H1 (cell line): ENCODE measurements around the gene GABBR1. TPM values are rescaled to one million over a fixed set of nuclear protein-coding genes. Genes with fewer than 3 reads are reported as not detected.

Experiments
- CTCF ChIA-PET: fragments of 300-600 bp; sonication (Branson Sonifier 250); formaldehyde crosslinking; loops from one replicate; lab custom pipeline; 2021; ENCODE audit not compliant: partially characterized antibody; lab: Charles Lee
- POLR2A ChIA-PET: fragments of 300-600 bp; sonication (Branson Sonifier 250); formaldehyde crosslinking; loops from one replicate; lab custom pipeline; 2021; ENCODE audit warnings: inconsistent platforms; ENCODE audit not compliant: partially characterized antibody; lab: Charles Lee
- DNase-seq, 2 experiments: peaks; one replicate each; pipeline versions ENCODE4 v3.0.0 to v3.0.0-alpha.2; 2010 to 2022; ENCODE audit warnings: low spot score in 2 of 2, low read depth in 1 of 2, mixed read lengths in 1 of 2
- FAIRE-seq: peaks from 2 replicates; lab custom pipeline; 2011; peaks lifted over from hg19 to GRCh38; lab: Jason Lieb, UNC
- H2AFZ ChIP-seq: 2 replicates; pipeline ENCODE4 v1.8.1; 2012; ENCODE audit warnings: low read length, inconsistent platforms
- H2AK5ac ChIP-seq: 2 replicates; pipeline ENCODE4 v1.6.1; 2013; ENCODE audit warnings: low read depth, low read length
- H2BK120ac ChIP-seq: replicated peaks from 2 replicates; pipeline ENCODE3; 2013; ENCODE audit warnings: low read depth, low read length, inconsistent platforms
- H2BK12ac ChIP-seq: 2 replicates; pipeline ENCODE4 v1.6.1; 2013; ENCODE audit warnings: low read depth, low read length
- H2BK15ac ChIP-seq: 2 replicates; pipeline ENCODE4 v1.6.1; 2013; ENCODE audit warnings: low read length
- H2BK20ac ChIP-seq: 2 replicates; pipeline ENCODE4 v1.6.1; 2013; ENCODE audit warnings: low read length
- H2BK5ac ChIP-seq: 2 replicates; pipeline ENCODE4 v1.6.1; 2013; ENCODE audit warnings: low read depth, low read length
- H3K14ac ChIP-seq: 2 replicates; pipeline ENCODE4 v1.6.1; 2013; ENCODE audit warnings: inconsistent platforms; ENCODE audit not compliant: insufficient read length
- H3K18ac ChIP-seq: 2 replicates; pipeline ENCODE4 v1.6.1; 2013; ENCODE audit warnings: low read length; ENCODE audit errors: extremely low read depth
- H3K23ac ChIP-seq: 2 replicates; pipeline ENCODE4 v1.6.1; 2013; ENCODE audit warnings: inconsistent platforms; ENCODE audit not compliant: insufficient read length
- H3K23me2 ChIP-seq: 2 replicates; pipeline ENCODE4 v1.6.1; 2013; ENCODE audit warnings: low read depth, low read length
- H3K27ac ChIP-seq: 2 replicates; pipeline ENCODE4 v1.6.1; 2011; ENCODE audit warnings: low read depth, low read length, inconsistent platforms
- H3K27me3 ChIP-seq, 4 experiments: replicated peaks in 1 of 4; 1 replicate in 1 of 4; 2 replicates in 3 of 4; pipeline versions ENCODE4 v1.6.1 to v1.8.1; 2011 to 2013; ENCODE audit warnings: low read length in 3 of 4, mild to moderate bottlenecking in 3 of 4, inconsistent platforms in 2 of 4, mixed read lengths in 2 of 4, moderate library complexity in 1 of 4; ENCODE audit not compliant: control insufficient read depth in 3 of 4, insufficient read depth in 3 of 4; ENCODE audit errors: extremely low read depth in 1 of 4
- H3K36me3 ChIP-seq, 4 experiments: 2 replicates each; pipeline versions ENCODE4 v1.6.1 to v1.8.1; 2011 to 2013; ENCODE audit warnings: mild to moderate bottlenecking in 4 of 4, low read length in 3 of 4, moderate library complexity in 2 of 4, control low read depth in 1 of 4, inconsistent platforms in 1 of 4; ENCODE audit not compliant: insufficient read depth in 4 of 4, control insufficient read depth in 2 of 4
- H3K4ac ChIP-seq: replicated peaks from 2 replicates; pipeline ENCODE3; 2013; ENCODE audit warnings: low read length, low read depth, mixed read lengths, inconsistent platforms; ENCODE audit not compliant: insufficient read length
- H3K4me1 ChIP-seq, 4 experiments: replicated peaks in 1 of 4; 1 replicate in 1 of 4; 2 replicates in 3 of 4; pipeline versions ENCODE4 v1.6.1 to v1.8.1; 2011 to 2013; ENCODE audit warnings: low read length in 3 of 4, inconsistent platforms in 2 of 4, mixed read lengths in 1 of 4; ENCODE audit not compliant: insufficient read depth in 4 of 4, control insufficient read depth in 3 of 4
- H3K4me2 ChIP-seq, 2 experiments: 2 replicates each; pipeline versions ENCODE4 v1.6.1 to v1.8.1; 2011 to 2013; ENCODE audit warnings: low read depth in 2 of 2, low read length in 2 of 2, control low read depth in 1 of 2, inconsistent platforms in 1 of 2, mild to moderate bottlenecking in 1 of 2; ENCODE audit not compliant: insufficient read depth in 1 of 2
- H3K4me3 ChIP-seq, 4 experiments: fragments of 200-600, 300-600 bp in 1 of 4; sonication (generic), shearing (Covaris generic), sonication (Bioruptor Twin) in 1 of 4; 2 replicates each; pipeline versions ENCODE4 v1.5.1 to v1.8.1; 2011 to 2016; ENCODE audit warnings: low read length in 4 of 4, low read depth in 3 of 4, control low read depth in 2 of 4, inconsistent platforms in 2 of 4, mild to moderate bottlenecking in 2 of 4, mixed read lengths in 1 of 4, moderate library complexity in 1 of 4; ENCODE audit not compliant: insufficient read depth in 2 of 4; ENCODE audit errors: extremely low read depth in 1 of 4
- H3K56ac ChIP-seq: replicated peaks from 2 replicates; pipeline ENCODE3; 2013; ENCODE audit warnings: low read depth, mild to moderate bottlenecking, mixed read lengths, low read length, inconsistent platforms; ENCODE audit not compliant: insufficient read length
- H3K79me1 ChIP-seq: 2 replicates; pipeline ENCODE4 v1.6.1; 2013; ENCODE audit warnings: low read depth, low read length, control low read depth
- H3K79me2 ChIP-seq, 2 experiments: 2 replicates each; pipeline versions ENCODE4 v1.6.1 to v1.8.1; 2012 to 2013; ENCODE audit warnings: low read length in 2 of 2, mild to moderate bottlenecking in 2 of 2, inconsistent platforms in 1 of 2; ENCODE audit not compliant: insufficient read depth in 2 of 2, control insufficient read depth in 1 of 2
- H3K9ac ChIP-seq, 4 experiments: replicated peaks in 1 of 4; 1 replicate in 1 of 4; 2 replicates in 3 of 4; pipeline versions ENCODE4 v1.6.1 to v1.8.1; 2011 to 2013; ENCODE audit warnings: low read depth in 3 of 4, low read length in 3 of 4, control low read depth in 2 of 4, mild to moderate bottlenecking in 2 of 4, moderate library complexity in 2 of 4, inconsistent platforms in 1 of 4; ENCODE audit errors: extremely low read depth in 1 of 4
- H3K9me3 ChIP-seq, 2 experiments: 2 replicates each; pipeline versions ENCODE4 v1.6.1 to v1.8.1; 2012 to 2013; ENCODE audit warnings: mild to moderate bottlenecking in 2 of 2, moderate library complexity in 2 of 2, control low read depth in 1 of 2, inconsistent platforms in 1 of 2, low read depth in 1 of 2, low read length in 1 of 2, mixed read lengths in 1 of 2; ENCODE audit not compliant: insufficient read depth in 2 of 2
- H4K20me1 ChIP-seq, 2 experiments: replicated peaks in 1 of 2; 2 replicates each; pipeline versions ENCODE3 to v1.8.1; 2011 to 2013; ENCODE audit warnings: inconsistent platforms in 2 of 2, low read length in 2 of 2, mild to moderate bottlenecking in 1 of 2; ENCODE audit not compliant: insufficient read depth in 2 of 2, control insufficient read depth in 1 of 2
- H4K5ac ChIP-seq: 2 replicates; pipeline ENCODE4 v1.6.1; 2013; ENCODE audit warnings: low read length, low read depth, mixed read lengths, inconsistent platforms; ENCODE audit not compliant: insufficient read length
- H4K8ac ChIP-seq: 2 replicates; pipeline ENCODE4 v1.8.0; 2013; ENCODE audit warnings: mild to moderate bottlenecking, moderate library complexity, low read length, inconsistent platforms; ENCODE audit not compliant: insufficient read depth; ENCODE audit errors: extremely low read depth
- H4K91ac ChIP-seq: replicated peaks from 2 replicates; pipeline ENCODE3; 2013; ENCODE audit warnings: low read length, mixed read lengths, inconsistent platforms; ENCODE audit not compliant: insufficient read length
- BRCA1 ChIP-seq: IDR thresholded peaks from 2 replicates; pipeline ENCODE4 v1.6.1; 2012; ENCODE audit warnings: low read depth, low read length, improper control_type of control experiment
- EGR1 ChIP-seq: IDR thresholded peaks from 2 replicates; pipeline ENCODE4 v1.6.1; 2011; ENCODE audit warnings: low read depth, low read length, borderline replicate concordance
- EP300 ChIP-seq, 2 experiments: IDR thresholded peaks; 1 replicate in 1 of 2; 2 replicates in 1 of 2; pipeline ENCODE4 v1.6.1; 2011 to 2012; ENCODE audit warnings: low read depth in 2 of 2, low read length in 2 of 2, mild to moderate bottlenecking in 2 of 2, borderline replicate concordance in 1 of 2, inconsistent platforms in 1 of 2, moderate library complexity in 1 of 2
- EZH2 ChIP-seq: fragments of 200-600 bp; sonication (generic); IDR thresholded peaks from 2 replicates; pipeline ENCODE4 v1.7.1; 2012; ENCODE audit warnings: low read depth, mild to moderate bottlenecking, moderate library complexity, low read length, inconsistent platforms; ENCODE audit not compliant: severe bottlenecking
- PHF8 ChIP-seq: fragments of 200-600 bp; sonication (generic); conservative IDR thresholded peaks from 2 replicates; pipeline ENCODE4 v1.7.1; 2012; ENCODE audit warnings: low read depth, mild to moderate bottlenecking, inconsistent platforms, low read length, moderate library complexity
- POLR2A ChIP-seq, 2 experiments: IDR thresholded peaks; 1 replicate in 1 of 2; 2 replicates in 1 of 2; pipeline ENCODE4 v1.6.1; 2011; ENCODE audit warnings: low read depth in 2 of 2, low read length in 2 of 2, mild to moderate bottlenecking in 2 of 2; ENCODE audit errors: control extremely low read depth in 1 of 2
- SP2 ChIP-seq: IDR thresholded peaks from 2 replicates; pipeline ENCODE4 v1.6.1; 2012; ENCODE audit warnings: mild to moderate bottlenecking, low read length, inconsistent platforms
- SP4 ChIP-seq: IDR thresholded peaks from 2 replicates; pipeline ENCODE4 v1.6.1; 2012; ENCODE audit warnings: low read length, inconsistent platforms
- WGBS, 2 experiments: shearing (Covaris generic) in 1 of 2; methylation state at CpG; one replicate each; pipeline versions ENCODE4 v1.1.6 to v1.1.7; 2013 to 2015; ENCODE audit warnings: low lambda C conversion rate in 2 of 2, mixed read lengths in 2 of 2, inconsistent platforms in 1 of 2, low coverage in 1 of 2, missing lambda C conversion rate in 1 of 2; ENCODE audit not compliant: insufficient replicate concordance in 2 of 2, insufficient coverage in 1 of 2, insufficient read length in 1 of 2; ENCODE audit errors: extremely low coverage in 1 of 2, missing lambda C conversion rate in 1 of 2; 5-methylcytosine and 5-hydroxymethylcytosine counted together
- polyA plus RNA-seq, 7 experiments: library from polyadenylated mRNA; depleted of rRNA in 3 of 7; stranded (reverse) in 5 of 7; unstranded in 2 of 7; fragments of >200 nt in 5 of 7; fragments of 200-250 nt in 2 of 7; gene quantifications; 1 replicate in 5 of 7; 2 replicates in 1 of 7; 4 replicates in 1 of 7; pipeline versions ENCODE4 v1.2.1 to v1.2.3, GENCODE V29; 2011 to 2013; ENCODE audit warnings: missing spikeins in 2 of 7, mixed read lengths in 2 of 7
- total RNA-seq: library from RNA; stranded (reverse); fragmentation: NEBNext Ultra II Directional; extraction: Animal tissue kit (Norgen Biotek cat#: 25700); gene quantifications from 2 replicates; pipeline ENCODE4 v1.2.1, GENCODE V29; 2021
- TF ChIP-seq, protein P1 (sequence below): IDR thresholded peaks from 2 replicates; pipeline ENCODE4 v1.6.1; 2012; ENCODE audit warnings: inconsistent platforms

The GABBR1 gene
- total and polyA plus RNA-seq, 2 of the 8 experiments (the other 6 are each of a cell fraction or from before 2014, with no cell fraction given): 75.9 to 78.3 TPM

DNA sequence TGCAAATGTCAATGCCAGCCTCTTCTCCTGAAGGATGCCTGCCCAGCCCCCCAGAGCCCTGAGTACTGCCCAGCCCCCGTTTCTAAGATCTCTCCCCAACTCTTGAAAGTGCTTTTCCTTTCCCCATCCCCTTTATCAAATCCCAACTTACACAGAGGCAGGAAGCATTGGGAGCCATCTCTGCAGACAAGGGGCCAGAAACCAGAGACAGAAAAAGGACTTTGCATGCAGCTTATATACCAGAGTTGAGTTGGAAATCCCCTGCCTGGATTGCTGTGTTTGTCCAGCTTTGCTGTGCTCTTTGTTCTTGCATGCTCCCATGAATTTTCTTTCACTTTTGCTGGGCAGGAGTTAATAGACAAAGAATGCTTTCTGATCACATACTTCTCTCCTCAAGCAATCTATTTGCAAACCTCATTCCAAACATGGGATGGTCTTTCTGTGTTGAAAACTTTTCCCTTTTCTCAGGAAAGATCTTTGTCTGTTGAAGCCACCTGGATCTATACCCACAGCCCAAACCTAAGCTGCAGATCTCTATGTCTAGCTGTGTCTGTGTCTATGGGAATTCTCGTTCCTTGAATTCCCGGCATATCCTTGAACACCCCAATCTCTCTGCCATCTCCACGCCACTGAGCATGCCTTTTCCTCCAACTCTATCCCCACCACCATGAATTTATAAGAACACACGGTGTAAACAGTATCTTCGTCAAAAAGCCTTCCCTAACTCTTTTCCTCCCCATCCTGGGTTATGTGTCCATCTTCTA is 73.3 kb downstream of the GABBR1 start, which contains the start of gene UBD:
Gene UBD (minus strand): TSS at position 209 of the 764 bp plus-strand sequence. CDS start 31 bp downstream, at position 178.
- no peak for TF ChIP-seq PHF8
- no peak for TF ChIP-seq EZH2
- no peak for TF ChIP-seq POLR2A (IDR thresholded peaks at IDR 0.05; ENCODE audit: control extremely low read depth in 1 of 2, low read depth in 2 of 2, low read length in 2 of 2)
- TF ChIP-seq, protein P1, sequence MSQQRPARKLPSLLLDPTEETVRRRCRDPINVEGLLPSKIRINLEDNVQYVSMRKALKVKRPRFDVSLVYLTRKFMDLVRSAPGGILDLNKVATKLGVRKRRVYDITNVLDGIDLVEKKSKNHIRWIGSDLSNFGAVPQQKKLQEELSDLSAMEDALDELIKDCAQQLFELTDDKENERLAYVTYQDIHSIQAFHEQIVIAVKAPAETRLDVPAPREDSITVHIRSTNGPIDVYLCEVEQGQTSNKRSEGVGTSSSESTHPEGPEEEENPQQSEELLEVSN: no peak
- no peak for TF ChIP-seq EP300 (IDR thresholded peaks at IDR 0.05; ENCODE audit: borderline replicate concordance in 1 of 2, low read depth in 2 of 2, low read length in 2 of 2)
- no peak for TF ChIP-seq SP4
- no peak for TF ChIP-seq EGR1
- TF ChIP-seq BRCA1: no peak
- TF ChIP-seq SP2: no peak
- no peak within 1 kb of the TSS; the same call in 1 of the 2 replicates for H2BK20ac ChIP-seq
- 88% methylated on average over 6 of the region's 6 CpGs; no CpG with 5 or more reads in 1 of the 2 experiments for WGBS, 2 experiments
- no peak within 1 kb of the TSS for H2BK12ac ChIP-seq
- ChIA-PET CTCF (interaction anchor here (1.0 to 1.9 kb wide), 3 partner anchors 19 to 58 kb away, joined by 3 to 6 read pairs (median 4); no protein-coding TSS in a partner anchor), POLR2A (interaction anchor here (1.2 to 1.3 kb wide), 2 partner anchors 10 to 39 kb away, joined by 3 read pairs; a partner anchor contains a TSS)
- H3K56ac ChIP-seq: no peak within 1 kb of the TSS
- H2BK120ac ChIP-seq: no peak within 1 kb of the TSS
- H3K4me3 ChIP-seq: no peak within 1 kb of the TSS
- DNase-seq: peak in 1 of 2 experiments; percentile 31
- H3K4me1 ChIP-seq: peaks cover 0 to 11% (median 9%) of the 10 kb centered on the region in 4 experiments; a peak in 5 of 7 replicates
- no peak within 1 kb of the TSS for H3K27ac ChIP-seq
- peak; percentile 13 for FAIRE-seq
- no peak within 1 kb of the TSS for H3K23ac ChIP-seq
- H3K79me2 ChIP-seq: no peaks in the 10 kb centered on the region
- peak within 1 kb of the TSS; percentile 32; the same call in 1 of the 2 replicates for H3K18ac ChIP-seq
- peak within 1 kb of the TSS; percentile 25; the same call in 1 of the 2 replicates for H2BK15ac ChIP-seq
- H4K5ac ChIP-seq: no peak within 1 kb of the TSS
- no peaks in the 10 kb centered on the region for H4K20me1 ChIP-seq
- H3K4ac ChIP-seq: no peak within 1 kb of the TSS
- H3K9ac ChIP-seq: no peak within 1 kb of the TSS
- H3K36me3 ChIP-seq: no peaks in the 10 kb centered on the region
- H4K91ac ChIP-seq: no peak within 1 kb of the TSS
- H4K8ac ChIP-seq: no peak within 1 kb of the TSS
- H2AK5ac ChIP-seq: no peak within 1 kb of the TSS
- peak within 1 kb of the TSS; percentile 16; the same call in 1 of the 2 replicates for H2AFZ ChIP-seq
- no peak within 1 kb of the TSS; the same call in 1 of the 2 replicates for H2BK5ac ChIP-seq
- no peaks in the 10 kb centered on the region for H3K23me2 ChIP-seq
- no peak within 1 kb of the TSS for H3K4me2 ChIP-seq
- no peaks in the 10 kb centered on the region for H3K79me1 ChIP-seq
- H3K14ac ChIP-seq: no peak within 1 kb of the TSS
- H3K9me3 ChIP-seq: no peaks in the 10 kb centered on the region; a peak in 1 of 4 replicates
- H3K27me3 ChIP-seq: peaks cover 14 to 24% (median 21%) of the 10 kb centered on the region in 4 experiments
